SJCRH30 (cell line): ENCODE measurements around the gene NME1. TPM values are rescaled to one million over a fixed set of nuclear protein-coding genes. Genes with fewer than 3 reads are reported as not detected.

Experiments
- DNase-seq, 2 experiments: peaks; one replicate each; pipeline ENCODE4 v3.0.0-alpha.2; 2015 to 2020
- H3K27ac ChIP-seq: fragments of 250-450 bp; sonication (Bioruptor Pico); 2 replicates; pipeline ENCODE4 v1.5.1; 2020; ENCODE audit warnings: mild to moderate bottlenecking, moderate library complexity
- H3K27me3 ChIP-seq: fragments of 250-450 bp; sonication (Bioruptor Pico); 2 replicates; pipeline ENCODE4 v1.5.1; 2020; ENCODE audit warnings: mild to moderate bottlenecking, moderate library complexity
- H3K36me3 ChIP-seq: fragments of 250-450 bp; sonication (Bioruptor Pico); 2 replicates; pipeline ENCODE4 v1.5.1; 2020; ENCODE audit warnings: mild to moderate bottlenecking, moderate library complexity
- H3K4me1 ChIP-seq: fragments of 250-450 bp; sonication (Bioruptor Pico); 2 replicates; pipeline ENCODE4 v1.5.1; 2020; ENCODE audit warnings: mild to moderate bottlenecking, moderate library complexity
- H3K4me3 ChIP-seq: fragments of 250-450 bp; sonication (Bioruptor Pico); 2 replicates; pipeline ENCODE4 v1.5.1; 2020; ENCODE audit warnings: mild to moderate bottlenecking, moderate library complexity
- H3K9me3 ChIP-seq: fragments of 250-450 bp; sonication (Bioruptor Pico); replicated peaks from 2 replicates; pipeline ENCODE4 v1.5.1; 2020; ENCODE audit warnings: mild to moderate bottlenecking, moderate library complexity
- total RNA-seq: library from RNA; depleted of rRNA; stranded (reverse); fragments of >200 nt; shearing (Covaris generic); gene quantifications from 2 replicates; pipeline ENCODE4 v1.2.3, GENCODE V29; 2014

The NME1 gene
- total RNA-seq, 1 experiment from 2014 or later, result 263 TPM

DNA sequence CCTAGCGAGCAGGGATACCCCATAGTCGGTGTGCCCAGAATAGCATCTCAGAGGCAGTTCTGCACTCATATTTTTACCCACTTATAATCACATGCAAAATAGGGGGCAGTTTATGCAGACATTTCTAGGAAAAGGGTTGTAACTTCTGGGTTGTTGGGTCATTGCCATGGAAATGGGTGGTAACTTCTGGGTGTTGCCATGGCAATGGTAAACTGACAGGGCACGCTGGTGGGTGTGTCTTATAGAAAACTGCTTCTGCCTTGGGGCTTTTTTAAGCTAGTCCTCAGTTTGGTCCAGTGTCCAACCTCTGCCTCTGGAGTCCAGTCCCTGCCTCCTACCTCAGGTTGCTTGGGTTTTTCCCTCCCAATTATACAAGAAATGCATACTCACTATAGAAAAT is 25.3 kb upstream of the NME1 start:
- no peaks in the 10 kb centered on the region for H3K27me3 ChIP-seq
- DNase-seq, result no peak
- H3K36me3 ChIP-seq, result no peaks in the 10 kb centered on the region
- no peaks in the 10 kb centered on the region for H3K9me3 ChIP-seq
- no peak overlapping the region for H3K27ac ChIP-seq
- H3K4me1 ChIP-seq, result no peaks in the 10 kb centered on the region
- no peak overlapping the region for H3K4me3 ChIP-seq

DNA sequence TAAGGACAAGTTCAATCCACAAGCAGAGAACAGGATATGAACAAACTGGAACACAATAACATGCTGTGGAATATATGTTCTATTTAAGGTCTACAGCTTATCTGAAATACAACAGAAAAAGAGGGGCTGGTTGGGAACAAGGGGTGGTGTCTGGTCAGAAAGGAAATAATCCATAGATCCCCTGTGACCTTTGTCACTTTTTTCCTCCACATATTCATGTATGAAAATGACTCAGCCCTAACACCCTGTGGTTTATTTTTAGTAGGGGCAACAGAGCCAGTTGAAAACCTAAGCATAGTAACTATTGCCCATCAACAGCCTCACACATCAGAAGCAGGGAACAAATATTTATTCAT is 20.4 kb upstream of the NME1 start:
- no peak overlapping the region for H3K4me3 ChIP-seq
- no peaks in the 10 kb centered on the region for H3K36me3 ChIP-seq
- H3K9me3 ChIP-seq, result no peaks in the 10 kb centered on the region
- no peaks in the 10 kb centered on the region for H3K4me1 ChIP-seq
- DNase-seq, result no peak
- no peaks in the 10 kb centered on the region for H3K27me3 ChIP-seq
- no peak overlapping the region for H3K27ac ChIP-seq

DNA sequence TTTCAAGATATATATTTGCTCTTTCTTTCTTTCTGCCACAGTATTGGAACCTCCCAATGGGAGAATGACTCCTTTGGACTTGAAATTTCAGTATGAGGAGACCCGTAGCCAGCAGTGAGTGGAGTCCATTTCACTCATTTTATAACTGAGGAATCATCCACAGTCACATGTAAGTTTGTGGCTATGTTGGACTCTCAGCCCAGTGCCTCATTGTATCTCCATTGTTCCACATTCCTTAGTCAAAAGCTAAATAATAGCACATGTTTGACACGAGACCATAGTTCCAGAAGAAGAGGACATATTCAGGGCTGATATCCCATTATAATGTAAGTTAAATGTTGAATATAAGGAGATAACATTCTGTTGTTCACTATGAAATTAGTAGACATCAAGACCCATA is 20.0 kb upstream of the NME1 start:
- no peak for DNase-seq
- Histone ChIP-seq H3K4me1 (no peaks in the 10 kb centered on the region), H3K4me3 (no peak overlapping the region), H3K27me3 (no peaks in the 10 kb centered on the region), H3K27ac (no peak overlapping the region), H3K9me3 (no peaks in the 10 kb centered on the region), H3K36me3 (no peaks in the 10 kb centered on the region)

DNA sequence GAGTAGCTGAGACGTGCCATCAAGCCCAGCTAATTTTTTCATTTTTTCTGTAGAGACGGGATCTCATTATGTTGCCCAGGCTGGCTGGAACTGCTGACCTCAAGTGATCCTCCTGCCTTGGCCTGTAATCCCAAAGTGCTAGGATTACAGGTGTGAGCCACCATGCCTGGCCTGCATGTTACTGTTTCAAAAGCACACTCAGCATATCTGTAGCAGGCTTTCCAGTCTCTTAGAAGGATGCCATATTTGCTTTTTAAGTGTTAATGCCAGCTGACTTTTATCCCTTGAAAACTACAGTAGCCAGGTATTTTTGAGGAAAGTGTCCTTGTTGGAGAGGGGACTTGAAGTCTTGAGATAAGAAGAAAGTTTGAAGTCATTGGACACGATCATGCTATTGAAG is 17.4 kb upstream of the NME1 start:
- no peaks in the 10 kb centered on the region for H3K4me1 ChIP-seq
- H3K27ac ChIP-seq, result no peak overlapping the region
- no peaks in the 10 kb centered on the region for H3K9me3 ChIP-seq
- no peaks in the 10 kb centered on the region for H3K36me3 ChIP-seq
- no peaks in the 10 kb centered on the region for H3K27me3 ChIP-seq
- no peak for DNase-seq
- no peak overlapping the region for H3K4me3 ChIP-seq

DNA sequence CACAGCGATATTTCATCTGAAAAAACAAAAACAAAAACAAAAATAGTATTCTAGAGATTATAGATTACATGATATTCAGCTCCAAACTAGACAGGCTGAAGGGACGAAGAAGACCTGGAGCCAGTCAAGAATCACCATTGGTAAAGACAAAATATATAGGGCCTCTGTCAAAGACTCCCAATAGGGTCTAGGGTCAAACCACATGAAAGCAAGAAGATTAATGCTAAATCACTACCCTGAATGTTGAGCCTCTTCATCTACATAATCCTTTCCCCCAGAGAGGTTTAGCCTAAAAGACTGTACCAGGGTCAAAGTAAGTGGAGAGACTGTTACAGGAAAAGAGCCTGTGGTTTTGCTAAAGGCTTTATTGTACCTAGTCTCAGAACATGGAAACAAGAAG is 10.8 kb upstream of the NME1 start:
- Histone ChIP-seq H3K4me1 (peaks cover 7% of the 10 kb centered on the region), H3K4me3 (no peak overlapping the region)
- DNase-seq, result no peak

DNA sequence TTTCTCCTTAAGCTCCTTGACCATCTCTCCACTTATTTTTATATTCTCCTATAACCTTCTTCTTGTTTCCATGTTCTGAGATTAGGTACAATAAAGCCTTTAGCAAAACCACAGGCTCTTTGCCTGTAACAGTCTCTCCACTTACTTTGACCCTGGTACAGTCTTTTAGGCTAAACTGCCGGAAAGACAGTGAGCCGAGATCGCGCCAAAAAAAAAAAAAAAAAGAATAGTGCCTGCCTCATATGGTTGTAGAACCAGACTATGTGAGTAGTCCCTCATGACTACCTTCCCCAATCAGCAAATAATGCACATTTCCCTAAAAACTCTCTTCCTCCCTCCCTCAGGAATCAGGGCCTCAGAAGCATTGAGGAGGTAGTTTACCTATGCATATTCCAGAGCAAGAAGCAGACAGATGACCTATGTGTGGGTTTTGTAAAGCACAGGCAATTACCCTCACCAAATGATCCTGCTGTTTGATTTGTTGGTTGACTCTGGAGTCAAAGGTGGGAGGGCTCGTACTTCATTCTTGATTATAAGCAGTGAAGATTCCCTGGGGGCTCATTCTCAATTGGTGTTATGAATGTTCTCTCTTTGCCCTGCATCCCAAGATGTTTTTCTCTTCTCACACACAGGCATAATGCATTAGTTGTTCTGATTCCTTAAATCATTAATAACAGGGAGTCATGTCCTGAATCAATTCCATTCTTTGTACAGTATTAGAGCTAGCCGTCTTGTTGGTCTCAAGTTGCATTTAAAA is 8.9 kb upstream of the NME1 start:
- peak in 1 of 2 experiments; percentile 22 for DNase-seq
- H3K9me3 ChIP-seq, result no peaks in the 10 kb centered on the region

More for the DNA sequence above, 10.8 kb upstream of the NME1 start:
- Histone ChIP-seq H3K36me3 (no peaks in the 10 kb centered on the region), H3K27ac (no peak overlapping the region), H3K9me3 (no peaks in the 10 kb centered on the region), H3K27me3 (no peaks in the 10 kb centered on the region)

DNA sequence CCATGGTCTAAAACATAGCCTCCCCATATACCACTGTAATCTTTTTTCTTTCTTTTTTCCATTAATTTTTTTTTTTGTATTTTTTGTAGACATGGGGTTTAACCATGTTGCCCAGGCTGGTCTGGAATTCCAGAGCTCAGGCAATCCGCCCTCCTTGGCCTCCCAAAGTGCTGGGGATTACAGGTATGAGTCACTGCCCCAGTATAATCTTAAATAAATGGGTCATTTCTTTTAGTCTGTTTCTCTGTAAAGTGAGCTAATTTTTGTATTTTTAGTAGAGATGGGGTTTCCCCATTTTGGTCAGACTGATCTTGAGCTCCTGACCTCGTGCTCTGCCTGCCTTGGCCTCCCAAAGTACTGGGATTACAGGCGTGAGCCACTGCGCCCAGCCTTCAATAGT is 5.7 kb upstream of the NME1 start:
- no peaks in the 10 kb centered on the region for H3K27me3 ChIP-seq
- H3K36me3 ChIP-seq, result no peaks in the 10 kb centered on the region
- no peaks in the 10 kb centered on the region for H3K9me3 ChIP-seq
- no peak overlapping the region for H3K4me3 ChIP-seq
- H3K4me1 ChIP-seq, result peaks cover 13% of the 10 kb centered on the region
- peak; percentile 17 to 32 for DNase-seq
- peak overlapping the region; percentile 13; the same call in 1 of the 2 replicates for H3K27ac ChIP-seq

More for the DNA sequence above, 8.9 kb upstream of the NME1 start:
- peaks cover 13% of the 10 kb centered on the region for H3K4me1 ChIP-seq
- no peaks in the 10 kb centered on the region for H3K27me3 ChIP-seq
- H3K36me3 ChIP-seq, result no peaks in the 10 kb centered on the region
- no peak overlapping the region for H3K27ac ChIP-seq
- no peak overlapping the region for H3K4me3 ChIP-seq

DNA sequence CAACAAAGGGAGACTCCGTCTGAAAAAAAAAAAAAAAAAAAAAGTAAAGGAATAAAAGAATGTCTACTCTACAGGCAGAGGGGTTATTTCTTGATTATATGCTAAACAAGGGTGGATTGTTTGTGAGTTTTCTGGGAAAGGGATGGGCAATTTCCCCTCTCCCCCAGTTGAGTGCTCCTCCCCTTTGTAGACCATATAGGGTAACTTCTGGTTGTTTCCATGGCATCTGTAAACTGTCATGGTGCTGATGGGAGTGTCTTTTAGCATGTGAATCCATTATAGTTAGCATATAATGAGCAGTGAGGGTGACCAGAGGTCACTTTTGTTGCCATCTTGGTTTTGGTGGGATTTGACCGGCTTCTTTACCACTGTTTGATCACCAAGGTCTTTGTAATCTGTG is 4.2 kb upstream of the NME1 start:
- H3K36me3 ChIP-seq, result no peaks in the 10 kb centered on the region
- peaks cover 13% of the 10 kb centered on the region for H3K4me1 ChIP-seq
- no peak overlapping the region for H3K4me3 ChIP-seq
- DNase-seq, result no peak
- H3K27ac ChIP-seq, result no peak overlapping the region
- no peaks in the 10 kb centered on the region for H3K9me3 ChIP-seq
- H3K27me3 ChIP-seq, result no peaks in the 10 kb centered on the region

DNA sequence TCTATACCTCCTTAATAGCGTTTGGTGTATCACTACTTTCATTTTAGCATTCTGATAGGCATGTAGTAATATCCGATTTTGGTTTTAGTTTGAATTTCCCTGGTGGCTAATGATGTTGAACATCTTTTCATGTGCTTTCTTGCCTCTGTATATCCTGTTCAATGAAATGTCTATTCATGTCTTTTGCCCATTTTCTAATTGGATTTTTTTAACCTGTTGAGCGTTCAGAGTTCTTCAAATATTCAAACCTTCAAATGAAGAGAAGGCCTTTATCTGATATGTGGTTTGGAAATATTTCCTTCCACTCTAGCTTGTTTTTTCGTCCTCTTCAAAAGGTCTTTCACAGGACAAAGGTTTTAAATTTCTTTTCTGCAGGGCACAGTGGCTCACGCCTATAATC is 2.4 kb upstream of the NME1 start:
- no peak overlapping the region for H3K4me3 ChIP-seq
- H3K9me3 ChIP-seq, result no peaks in the 10 kb centered on the region
- H3K36me3 ChIP-seq, result peaks cover 3% of the 10 kb centered on the region; the same call in 1 of the 2 replicates
- peaks cover 13% of the 10 kb centered on the region for H3K4me1 ChIP-seq
- no peak for DNase-seq
- H3K27ac ChIP-seq, result no peak overlapping the region
- H3K27me3 ChIP-seq, result no peaks in the 10 kb centered on the region

DNA sequence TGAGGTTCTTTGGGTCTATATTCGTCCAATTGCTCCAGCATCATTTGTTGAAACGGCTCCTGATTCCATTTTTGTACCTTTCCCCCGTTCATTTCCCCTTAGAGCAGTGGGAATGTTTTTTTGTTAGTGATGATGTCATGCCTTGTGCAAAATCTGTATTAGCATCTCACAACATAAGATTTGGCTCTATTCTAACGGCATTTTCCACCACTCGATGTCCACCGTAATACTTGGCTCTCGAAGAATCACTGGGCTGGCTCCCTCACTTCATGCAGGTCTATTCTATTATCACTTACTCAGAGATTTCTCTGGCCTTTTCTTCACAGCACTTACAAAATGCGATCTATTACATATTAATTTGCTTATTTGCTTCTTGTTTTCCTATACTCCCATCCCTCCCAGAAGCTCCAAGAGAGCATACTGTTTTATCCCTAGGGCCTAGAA is 571 bp upstream of the NME1 start:
- Histone ChIP-seq H3K4me1 (peaks cover 3% of the 10 kb centered on the region), H3K9me3 (no peaks in the 10 kb centered on the region), H3K27me3 (no peaks in the 10 kb centered on the region), H3K4me3 (peak overlapping the region; percentile 86), H3K27ac (peak overlapping the region; percentile 73), H3K36me3 (peaks cover 17% of the 10 kb centered on the region; the same call in 1 of the 2 replicates)
- peak; percentile 13 to 61 for DNase-seq

DNA sequence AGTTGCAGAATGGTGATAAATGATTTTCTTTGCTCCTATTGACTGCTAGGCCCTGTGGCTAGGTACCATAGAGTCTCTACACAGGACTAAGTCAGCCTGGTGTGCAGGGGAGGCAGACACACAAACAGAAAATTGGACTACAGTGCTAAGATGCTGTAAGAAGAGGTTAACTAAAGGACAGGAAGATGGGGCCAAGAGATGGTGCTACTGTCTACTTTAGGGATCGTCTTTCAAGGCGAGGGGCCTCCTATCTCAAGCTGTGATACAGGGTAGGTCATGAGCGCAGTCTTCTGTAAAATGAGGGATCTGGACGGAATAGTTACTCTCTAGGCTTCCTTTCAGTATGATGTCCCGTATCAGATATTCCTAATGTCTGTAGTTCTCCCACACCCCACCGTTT is 817 bp downstream of the NME1 start:
- DNase-seq, result peak in 1 of 2 experiments; percentile 24
- no peaks in the 10 kb centered on the region for H3K4me1 ChIP-seq
- H3K27me3 ChIP-seq, result no peaks in the 10 kb centered on the region
- peak overlapping the region; percentile 73 for H3K27ac ChIP-seq
- peak overlapping the region; percentile 86 for H3K4me3 ChIP-seq
- H3K36me3 ChIP-seq, result peaks cover 29% of the 10 kb centered on the region
- H3K9me3 ChIP-seq, result no peaks in the 10 kb centered on the region

DNA sequence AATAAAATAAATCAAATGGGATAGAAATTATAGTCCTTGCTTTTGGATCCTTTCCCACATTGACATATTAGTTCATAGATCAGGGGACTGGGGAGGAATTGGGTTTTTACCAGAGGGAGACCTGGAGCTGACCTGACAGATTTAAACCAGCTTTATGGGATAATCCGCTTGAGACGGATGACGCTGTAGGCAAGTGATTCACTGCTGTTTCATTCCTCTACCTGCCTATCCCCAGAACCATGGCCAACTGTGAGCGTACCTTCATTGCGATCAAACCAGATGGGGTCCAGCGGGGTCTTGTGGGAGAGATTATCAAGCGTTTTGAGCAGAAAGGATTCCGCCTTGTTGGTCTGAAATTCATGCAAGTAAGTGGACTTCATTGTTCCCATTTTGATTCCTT is 2.1 kb downstream of the NME1 start:
- Histone ChIP-seq H3K4me3 (no peak overlapping the region), H3K36me3 (peaks cover 40% of the 10 kb centered on the region), H3K27ac (no peak overlapping the region), H3K4me1 (no peaks in the 10 kb centered on the region), H3K9me3 (no peaks in the 10 kb centered on the region), H3K27me3 (no peaks in the 10 kb centered on the region)
- DNase-seq, result no peak

DNA sequence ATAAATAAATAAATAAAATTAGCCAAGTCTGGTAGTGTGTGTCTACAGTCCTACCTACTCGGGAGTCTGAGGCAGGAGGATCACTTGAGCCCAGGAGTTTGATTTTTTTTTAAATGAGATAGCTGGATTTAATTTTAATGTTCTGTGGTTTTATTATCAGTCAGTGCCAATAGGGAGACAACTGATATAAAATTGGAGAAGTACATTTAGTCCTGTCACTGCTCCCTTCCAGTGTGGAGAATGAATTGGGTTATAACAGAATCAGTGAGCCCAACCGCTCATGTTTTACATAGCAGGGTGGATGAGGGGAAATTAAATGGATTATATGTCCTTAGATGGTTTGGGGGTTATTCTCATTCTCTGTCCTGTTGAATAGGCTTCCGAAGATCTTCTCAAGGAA is 6.2 kb downstream of the NME1 start:
- no peak for DNase-seq
- no peak overlapping the region for H3K4me3 ChIP-seq
- no peaks in the 10 kb centered on the region for H3K27me3 ChIP-seq
- peaks cover 65% of the 10 kb centered on the region for H3K36me3 ChIP-seq
- H3K4me1 ChIP-seq, result no peaks in the 10 kb centered on the region
- no peak overlapping the region for H3K27ac ChIP-seq
- no peaks in the 10 kb centered on the region for H3K9me3 ChIP-seq

DNA sequence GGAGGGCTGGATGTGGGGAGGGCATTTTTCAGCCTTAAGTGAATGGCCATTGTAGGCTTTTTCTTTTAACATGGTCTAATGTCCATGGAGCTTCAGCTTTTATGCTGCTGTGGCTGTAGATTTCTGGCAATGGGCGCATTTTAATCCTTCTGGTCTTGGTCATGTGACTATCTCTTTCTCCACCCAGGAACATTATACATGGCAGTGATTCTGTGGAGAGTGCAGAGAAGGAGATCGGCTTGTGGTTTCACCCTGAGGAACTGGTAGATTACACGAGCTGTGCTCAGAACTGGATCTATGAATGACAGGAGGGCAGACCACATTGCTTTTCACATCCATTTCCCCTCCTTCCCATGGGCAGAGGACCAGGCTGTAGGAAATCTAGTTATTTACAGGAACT is 8.2 kb downstream of the NME1 start:
- H3K27me3 ChIP-seq, result no peaks in the 10 kb centered on the region
- H3K4me1 ChIP-seq, result no peaks in the 10 kb centered on the region
- no peak overlapping the region for H3K27ac ChIP-seq
- DNase-seq, result no peak
- H3K9me3 ChIP-seq, result no peaks in the 10 kb centered on the region
- H3K36me3 ChIP-seq, result peaks cover 56% of the 10 kb centered on the region
- H3K4me3 ChIP-seq, result no peak overlapping the region

DNA sequence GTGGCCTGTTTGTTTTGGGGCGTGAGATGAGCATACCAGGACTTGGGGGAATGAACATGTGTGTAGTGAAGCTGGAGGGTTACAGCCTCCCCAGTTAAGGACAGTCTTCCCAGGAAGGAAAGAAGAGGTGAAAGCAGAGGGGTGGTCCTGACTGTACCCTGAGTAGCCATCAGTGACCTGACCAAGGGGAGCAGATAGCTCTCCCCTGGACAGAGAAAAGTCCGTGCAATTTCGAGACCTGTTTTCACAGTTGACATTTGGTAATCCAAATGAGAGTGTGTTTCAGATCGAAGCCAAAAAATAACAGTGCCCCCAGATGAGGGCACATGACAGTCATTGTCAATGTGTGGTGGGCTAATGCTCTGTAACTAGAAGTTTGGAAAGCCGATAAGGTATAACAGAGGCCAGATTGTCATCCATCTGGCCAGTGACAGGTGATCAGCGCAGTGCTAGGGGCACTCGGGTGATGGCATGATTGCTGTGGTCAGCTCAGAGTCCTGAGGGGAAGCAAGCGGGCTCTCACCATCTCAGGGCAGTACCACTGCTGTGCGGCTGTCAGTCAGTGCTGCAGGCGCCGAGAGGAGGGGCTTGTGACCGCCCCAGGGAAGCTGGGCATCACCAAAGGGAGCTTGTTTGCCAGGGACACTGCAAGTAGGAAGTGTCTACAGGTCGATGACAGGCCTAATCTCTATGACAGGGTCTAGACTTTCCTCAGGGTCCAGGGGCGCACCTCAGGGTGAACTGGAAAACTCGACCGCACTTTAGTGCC is 11.7 kb downstream of the NME1 start:
- Histone ChIP-seq H3K27me3 (no peaks in the 10 kb centered on the region), H3K4me3 (peak overlapping the region; percentile 91), H3K4me1 (no peaks in the 10 kb centered on the region), H3K9me3 (no peaks in the 10 kb centered on the region), H3K36me3 (peaks cover 49% of the 10 kb centered on the region), H3K27ac (no peak overlapping the region)
- peak in 1 of 2 experiments; percentile 17 for DNase-seq
